ENCODE measurements around the gene PTPRD. TPM values are rescaled to one million over a fixed set of nuclear protein-coding genes. Genes with fewer than 3 reads are reported as not detected.
A peak's percentile ranks its signal among the peaks of the same experiment; 100 is the strongest.

PTPRD gene
- total RNA-seq, 1 donor = 11.5 TPM

DNA sequence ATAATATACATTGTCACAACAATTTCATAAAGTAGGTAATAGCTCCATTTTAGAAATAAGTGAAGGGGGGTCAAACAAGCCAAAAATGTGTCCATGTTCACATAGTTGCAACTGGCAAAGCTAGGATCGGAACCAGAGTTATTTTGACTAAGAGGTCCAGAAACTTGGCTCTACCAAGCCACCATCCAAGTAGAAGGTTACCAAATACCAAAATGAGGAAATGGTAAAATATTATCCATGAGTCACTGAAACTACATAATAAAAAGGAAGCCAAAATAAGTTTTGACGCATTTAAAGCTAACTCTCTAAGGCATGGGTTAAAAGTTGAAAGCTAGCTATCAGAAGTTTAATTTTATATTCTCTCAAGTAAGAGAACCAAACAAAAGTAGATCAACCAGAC lies 1926.3 kb downstream of the PTPRD start:
- TF ChIP-seq, protein P1, sequence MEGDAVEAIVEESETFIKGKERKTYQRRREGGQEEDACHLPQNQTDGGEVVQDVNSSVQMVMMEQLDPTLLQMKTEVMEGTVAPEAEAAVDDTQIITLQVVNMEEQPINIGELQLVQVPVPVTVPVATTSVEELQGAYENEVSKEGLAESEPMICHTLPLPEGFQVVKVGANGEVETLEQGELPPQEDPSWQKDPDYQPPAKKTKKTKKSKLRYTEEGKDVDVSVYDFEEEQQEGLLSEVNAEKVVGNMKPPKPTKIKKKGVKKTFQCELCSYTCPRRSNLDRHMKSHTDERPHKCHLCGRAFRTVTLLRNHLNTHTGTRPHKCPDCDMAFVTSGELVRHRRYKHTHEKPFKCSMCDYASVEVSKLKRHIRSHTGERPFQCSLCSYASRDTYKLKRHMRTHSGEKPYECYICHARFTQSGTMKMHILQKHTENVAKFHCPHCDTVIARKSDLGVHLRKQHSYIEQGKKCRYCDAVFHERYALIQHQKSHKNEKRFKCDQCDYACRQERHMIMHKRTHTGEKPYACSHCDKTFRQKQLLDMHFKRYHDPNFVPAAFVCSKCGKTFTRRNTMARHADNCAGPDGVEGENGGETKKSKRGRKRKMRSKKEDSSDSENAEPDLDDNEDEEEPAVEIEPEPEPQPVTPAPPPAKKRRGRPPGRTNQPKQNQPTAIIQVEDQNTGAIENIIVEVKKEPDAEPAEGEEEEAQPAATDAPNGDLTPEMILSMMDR (IDR thresholded peaks at IDR 0.05; ENCODE audit: insufficient read depth, low read length) = no peak

DNA sequence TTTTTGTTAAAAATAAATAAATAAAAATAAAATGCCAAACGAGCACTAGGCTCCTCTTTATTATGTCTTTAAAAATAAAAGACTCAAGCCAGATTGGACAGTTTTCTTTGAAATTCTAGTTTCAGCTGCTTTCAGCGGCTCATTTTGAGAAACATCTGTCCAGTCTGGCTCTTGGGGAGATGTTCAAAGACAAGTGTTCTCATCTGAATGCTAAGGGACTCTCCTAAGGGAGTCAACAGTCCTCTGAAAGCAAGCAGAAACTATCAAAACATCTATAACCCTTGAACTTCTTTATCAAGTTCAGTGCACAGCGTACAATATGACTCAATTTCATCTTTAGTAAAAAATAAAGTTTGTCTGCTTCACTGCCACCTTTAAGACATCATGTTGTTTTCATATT lies 1927.0 kb downstream of the PTPRD start:
- TF ChIP-seq, protein P1 (IDR thresholded peaks at IDR 0.05; ENCODE audit: insufficient read depth, low read length) = no peak
- DNase-seq (ENCODE audit: low read depth) = no peak
- no peak overlapping the region for H3K4me3 ChIP-seq (ENCODE audit: low read depth, low read length)

More for the DNA sequence above, 1926.3 kb downstream of the PTPRD start:
- DNase-seq (ENCODE audit: low read depth) = peak; percentile 44
- no peak overlapping the region for H3K4me3 ChIP-seq (ENCODE audit: low read depth, low read length)

DNA sequence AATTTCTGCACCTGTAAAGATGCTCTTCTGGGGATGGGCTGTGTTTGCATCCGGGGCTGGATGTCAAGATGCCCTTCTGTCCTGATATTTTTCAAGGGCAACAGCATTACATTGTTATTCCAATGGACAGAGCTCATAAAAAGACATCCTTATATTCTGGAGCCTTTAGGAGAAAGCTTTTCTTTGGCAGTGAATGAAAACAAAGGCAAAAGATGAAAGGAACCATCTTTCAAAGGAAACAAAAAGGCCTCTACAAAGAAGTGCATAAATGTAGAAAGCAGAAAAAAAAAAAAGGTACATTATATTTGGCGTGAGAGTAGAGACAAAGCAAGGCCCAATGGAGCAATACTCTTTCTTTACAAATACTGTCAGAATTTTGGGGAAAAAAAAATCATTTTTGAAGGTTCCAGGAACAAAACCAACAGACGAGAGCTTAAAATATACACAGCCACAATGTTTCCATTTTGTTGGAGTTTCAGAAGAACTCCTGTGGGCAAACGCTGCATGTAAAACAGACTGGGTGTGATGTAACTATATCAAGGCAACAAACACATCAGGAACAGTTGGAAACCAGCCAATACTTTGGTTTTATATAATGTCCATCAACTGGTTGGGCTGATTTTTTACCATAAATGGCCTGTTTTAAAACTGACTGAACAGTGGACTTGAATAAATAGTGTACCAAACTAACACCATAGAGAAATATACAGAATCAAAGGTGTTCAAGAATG lies 1927.7 kb downstream of the PTPRD start:
- no peak overlapping the region for H3K4me3 ChIP-seq (ENCODE audit: low read depth, low read length)
- DNase-seq (ENCODE audit: low read depth) = no peak
- TF ChIP-seq, protein P1 (IDR thresholded peaks at IDR 0.05; ENCODE audit: insufficient read depth, low read length) = no peak

DNA sequence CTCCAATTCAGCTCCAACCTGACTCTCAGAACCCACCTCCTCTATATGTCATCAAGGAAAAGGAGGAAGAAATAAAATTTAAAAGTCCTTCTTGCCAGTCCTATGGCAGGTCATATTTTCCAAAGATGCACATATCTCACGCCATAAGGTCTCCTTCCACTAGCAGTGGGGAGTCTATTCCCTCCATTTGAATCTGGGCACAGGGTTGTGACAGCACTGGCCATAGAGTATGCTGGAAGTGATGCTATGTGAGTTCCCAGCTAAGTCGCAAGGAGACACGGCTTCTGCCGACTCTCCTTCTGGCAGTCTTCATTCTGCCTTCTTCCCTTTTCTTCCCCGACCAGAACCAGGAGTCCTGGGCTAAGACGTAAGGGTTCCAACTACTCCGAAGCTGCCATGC lies 1929.3 kb downstream of the PTPRD start:
- H3K4me3 ChIP-seq (ENCODE audit: low read depth, low read length) = no peak overlapping the region
- DNase-seq (ENCODE audit: low read depth) = no peak
- TF ChIP-seq, protein P1 (IDR thresholded peaks at IDR 0.05; ENCODE audit: insufficient read depth, low read length) = no peak

DNA sequence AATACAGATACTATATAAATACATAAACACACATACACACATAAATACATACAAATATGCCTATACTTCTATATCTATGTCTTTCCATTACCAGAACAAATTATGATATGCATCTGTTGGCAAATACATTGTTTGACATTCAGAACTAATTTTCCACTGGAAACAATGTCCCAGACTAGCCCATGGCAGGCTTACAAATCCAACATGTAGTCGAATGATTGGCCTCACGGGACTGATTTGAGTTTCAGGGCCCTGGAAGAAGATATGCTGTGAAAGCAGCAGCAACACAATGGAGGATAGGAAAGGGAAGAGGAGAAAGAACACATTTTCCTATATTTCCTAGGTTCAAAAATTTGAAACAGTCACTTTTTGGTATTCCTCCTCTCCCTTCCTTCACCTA lies 1932.1 kb downstream of the PTPRD start:
- TF ChIP-seq, protein P1 (IDR thresholded peaks at IDR 0.05; ENCODE audit: insufficient read depth, low read length) = no peak

DNA sequence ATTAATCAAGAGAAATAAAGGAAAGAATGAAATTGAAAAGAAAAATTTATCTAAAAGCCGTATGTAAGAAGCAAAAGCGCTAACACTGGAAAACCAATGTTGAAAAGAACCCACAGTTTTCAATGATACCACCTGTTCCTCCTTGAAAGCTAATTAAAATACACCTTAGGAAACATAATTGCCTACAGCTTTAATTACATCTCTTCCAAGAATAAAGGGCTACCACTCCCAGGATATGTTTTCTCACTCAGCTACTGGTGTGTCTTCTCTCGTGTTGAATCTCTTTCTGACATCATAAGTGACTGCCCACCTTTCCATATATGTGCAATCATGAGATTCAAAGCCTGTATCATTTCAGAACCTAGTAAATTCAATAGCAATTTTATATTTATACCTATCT lies 1932.6 kb downstream of the PTPRD start:
- no peak overlapping the region for H3K4me3 ChIP-seq (ENCODE audit: low read depth, low read length)
- DNase-seq (ENCODE audit: low read depth) = no peak
- TF ChIP-seq, protein P1 (IDR thresholded peaks at IDR 0.05; ENCODE audit: insufficient read depth, low read length) = no peak

More for the DNA sequence above, 1932.1 kb downstream of the PTPRD start:
- DNase-seq (ENCODE audit: low read depth) = no peak
- H3K4me3 ChIP-seq (ENCODE audit: low read depth, low read length) = no peak overlapping the region
